Measurements from ENCODE around the gene OR5K3.

Gene OR5K3

DNA sequence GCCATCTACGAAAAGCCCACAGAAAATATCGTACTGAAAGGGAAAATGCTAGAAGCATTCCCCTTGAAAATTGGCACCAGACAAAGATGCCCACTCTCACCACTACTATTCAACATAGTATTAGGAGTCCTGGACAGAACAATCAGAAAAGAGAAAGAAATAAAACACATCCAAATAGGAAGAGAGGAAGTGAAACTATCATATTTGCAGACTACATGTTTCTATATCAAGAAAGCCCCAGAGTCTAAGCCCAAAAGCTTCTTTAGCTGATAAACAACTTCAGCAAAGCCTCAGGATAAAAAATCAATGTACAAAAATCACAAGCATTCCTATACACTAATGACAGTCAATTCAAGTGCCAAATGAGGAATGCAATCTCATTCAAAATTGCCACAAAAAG lies 15.6 kb downstream of the OR5K3 start:
- no peak for DNase-seq (ENCODE audit: low read depth)
- TF ChIP-seq, protein P1, sequence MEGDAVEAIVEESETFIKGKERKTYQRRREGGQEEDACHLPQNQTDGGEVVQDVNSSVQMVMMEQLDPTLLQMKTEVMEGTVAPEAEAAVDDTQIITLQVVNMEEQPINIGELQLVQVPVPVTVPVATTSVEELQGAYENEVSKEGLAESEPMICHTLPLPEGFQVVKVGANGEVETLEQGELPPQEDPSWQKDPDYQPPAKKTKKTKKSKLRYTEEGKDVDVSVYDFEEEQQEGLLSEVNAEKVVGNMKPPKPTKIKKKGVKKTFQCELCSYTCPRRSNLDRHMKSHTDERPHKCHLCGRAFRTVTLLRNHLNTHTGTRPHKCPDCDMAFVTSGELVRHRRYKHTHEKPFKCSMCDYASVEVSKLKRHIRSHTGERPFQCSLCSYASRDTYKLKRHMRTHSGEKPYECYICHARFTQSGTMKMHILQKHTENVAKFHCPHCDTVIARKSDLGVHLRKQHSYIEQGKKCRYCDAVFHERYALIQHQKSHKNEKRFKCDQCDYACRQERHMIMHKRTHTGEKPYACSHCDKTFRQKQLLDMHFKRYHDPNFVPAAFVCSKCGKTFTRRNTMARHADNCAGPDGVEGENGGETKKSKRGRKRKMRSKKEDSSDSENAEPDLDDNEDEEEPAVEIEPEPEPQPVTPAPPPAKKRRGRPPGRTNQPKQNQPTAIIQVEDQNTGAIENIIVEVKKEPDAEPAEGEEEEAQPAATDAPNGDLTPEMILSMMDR (conservative IDR thresholded peaks at IDR 0.05; ENCODE audit: low read depth, low read length) = no peak
- no peak overlapping the region for H3K4me3 ChIP-seq (ENCODE audit: low read depth, low read length)

DNA sequence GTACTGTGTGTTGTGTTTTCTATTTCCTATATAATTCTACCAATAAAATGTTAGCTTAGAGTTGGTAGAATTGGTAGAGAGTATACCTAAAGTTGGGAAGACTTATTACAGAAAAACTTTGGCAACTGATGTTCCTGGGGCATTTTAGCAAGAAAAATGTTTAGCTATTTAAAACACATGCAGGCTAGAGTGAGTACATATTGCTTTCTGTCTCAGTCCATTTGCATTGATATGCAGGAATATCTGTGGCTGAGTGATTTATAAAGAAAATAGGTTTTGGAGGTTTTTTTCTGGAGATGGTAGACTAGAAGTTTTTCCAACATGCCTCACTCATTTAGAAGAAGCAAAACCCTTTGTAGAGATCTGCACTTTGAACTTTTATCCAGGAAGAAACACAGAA lies 42.1 kb downstream of the OR5K3 start:
- DNase-seq (ENCODE audit: low read depth) = no peak
- TF ChIP-seq, protein P1 (conservative IDR thresholded peaks at IDR 0.05; ENCODE audit: low read depth, low read length) = no peak
- no peak overlapping the region for H3K4me3 ChIP-seq (ENCODE audit: low read depth, low read length)

DNA sequence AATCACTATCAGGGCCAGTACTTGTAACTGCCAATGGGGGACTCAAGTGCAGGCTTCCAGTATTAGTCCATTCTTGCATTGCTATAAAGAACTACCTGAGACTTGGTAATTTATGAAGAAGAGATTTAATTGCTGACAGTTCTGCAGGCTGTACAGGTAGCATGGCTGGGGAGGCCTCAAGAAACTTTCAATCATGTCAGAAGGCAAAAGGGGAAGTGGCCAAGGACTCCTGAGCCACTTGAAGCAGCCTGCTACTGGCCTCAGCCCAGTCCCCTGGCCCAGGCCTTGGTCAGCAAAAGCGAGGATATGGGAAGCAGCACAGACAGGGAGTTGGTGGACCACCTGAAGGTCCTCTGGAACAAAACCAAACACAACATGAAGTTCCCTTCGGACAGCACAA lies 43.3 kb downstream of the OR5K3 start:
- no peak overlapping the region for H3K4me3 ChIP-seq (ENCODE audit: low read depth, low read length)
- no peak for DNase-seq (ENCODE audit: low read depth)
- TF ChIP-seq, protein P1 (conservative IDR thresholded peaks at IDR 0.05; ENCODE audit: low read depth, low read length) = no peak

DNA sequence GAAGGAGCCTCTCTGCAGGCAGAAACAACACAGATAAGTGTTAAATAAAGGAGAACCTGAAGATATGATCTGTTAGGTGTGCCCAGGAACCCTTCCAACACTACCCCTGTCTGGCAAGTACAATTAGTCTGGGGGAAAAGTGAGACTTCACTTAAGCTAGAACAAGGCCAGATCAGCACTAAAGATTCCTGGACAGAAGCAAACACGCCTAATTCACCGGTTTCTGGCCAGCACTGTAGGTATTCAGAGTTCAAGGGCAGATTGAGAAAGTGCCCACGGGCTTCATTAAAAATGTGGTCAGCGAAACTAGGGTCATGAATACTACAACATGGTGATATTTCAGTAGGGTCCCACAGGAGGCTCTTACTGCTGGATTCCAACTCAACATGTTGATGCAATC lies 43.9 kb downstream of the OR5K3 start:
- no peak for DNase-seq (ENCODE audit: low read depth)
- TF ChIP-seq, protein P1 (conservative IDR thresholded peaks at IDR 0.05; ENCODE audit: low read depth, low read length) = no peak
- H3K4me3 ChIP-seq (ENCODE audit: low read depth, low read length) = no peak overlapping the region

DNA sequence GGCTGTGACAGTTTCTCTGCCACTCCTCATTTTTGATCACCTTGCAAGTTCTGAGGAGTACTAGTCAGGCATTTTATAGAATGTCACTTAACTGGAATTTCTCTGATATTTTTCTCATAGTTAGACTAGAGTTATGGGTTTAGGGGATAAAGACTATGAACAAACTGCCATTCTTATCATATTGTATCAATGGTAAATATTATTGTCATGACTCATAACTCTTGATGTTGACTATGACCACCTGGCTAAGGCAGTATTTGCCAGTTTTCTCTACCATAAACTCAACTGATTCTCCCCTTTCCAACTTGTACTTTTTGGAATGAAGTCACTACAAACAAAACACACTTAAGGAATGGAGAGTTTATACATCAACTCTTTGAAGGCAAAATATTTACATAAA lies 49.8 kb downstream of the OR5K3 start:
- H3K4me3 ChIP-seq (ENCODE audit: low read depth, low read length) = no peak overlapping the region
- TF ChIP-seq, protein P1 (conservative IDR thresholded peaks at IDR 0.05; ENCODE audit: low read depth, low read length) = no peak
- DNase-seq (ENCODE audit: low read depth) = no peak
